ES-I3 (cell line): ENCODE measurements around the gene OSBP2.

Experiments used
- H3K36me3 ChIP-seq: 2 replicates; pipeline ENCODE4 v1.6.1; 2013; ENCODE audit warnings: mild to moderate bottlenecking, low read length, control low read depth, moderate library complexity; ENCODE audit not compliant: insufficient read depth
- H3K4me1 ChIP-seq: 2 replicates; pipeline ENCODE4 v1.6.1; 2013; ENCODE audit warnings: mild to moderate bottlenecking, control low read depth, low read length; ENCODE audit not compliant: insufficient read depth
- H3K9ac ChIP-seq: 2 replicates; pipeline ENCODE4 v1.6.1; 2013; ENCODE audit warnings: low read depth, mild to moderate bottlenecking, low read length, moderate library complexity
- H3K9me3 ChIP-seq: 2 replicates; pipeline ENCODE4 v1.6.1; 2013; ENCODE audit warnings: mild to moderate bottlenecking, low read length, moderate library complexity; ENCODE audit not compliant: control insufficient read depth, insufficient read depth

Gene OSBP2

GRCh38 chr22:30905696-30906341, 211.1 kb downstream of the OSBP2 start:
- Histone ChIP-seq H3K9ac (no peak overlapping the region), H3K36me3 (peaks cover 3% of the 10 kb centered on the region; the same call in 1 of the 2 replicates), H3K9me3 (no peaks in the 10 kb centered on the region)

GRCh38 chr22:30906411-30906810, 211.7 kb downstream of the OSBP2 start:
- Histone ChIP-seq H3K9ac (no peak overlapping the region), H3K4me1 (no peaks in the 10 kb centered on the region), H3K9me3 (no peaks in the 10 kb centered on the region), H3K36me3 (peaks cover 3% of the 10 kb centered on the region; the same call in 1 of the 2 replicates)

More at GRCh38 chr22:30905696-30906341, 211.1 kb downstream of the OSBP2 start:
- no peaks in the 10 kb centered on the region for H3K4me1 ChIP-seq

- no peak overlapping the region for H3K9ac ChIP-seq
- H3K36me3 ChIP-seq: peaks cover 3% of the 10 kb centered on the region; the same call in 1 of the 2 replicates
- no peaks in the 10 kb centered on the region for H3K9me3 ChIP-seq
- no peaks in the 10 kb centered on the region for H3K4me1 ChIP-seq
Observed at GRCh38 chr22:30906946-30907345, 212.3 kb downstream of the OSBP2 start.

- Histone ChIP-seq H3K9ac (no peak overlapping the region), H3K36me3 (peaks cover 3% of the 10 kb centered on the region; the same call in 1 of the 2 replicates), H3K9me3 (no peaks in the 10 kb centered on the region), H3K4me1 (no peaks in the 10 kb centered on the region)
Observed at GRCh38 chr22:30908051-30908461, 213.4 kb downstream of the OSBP2 start.

DNA sequence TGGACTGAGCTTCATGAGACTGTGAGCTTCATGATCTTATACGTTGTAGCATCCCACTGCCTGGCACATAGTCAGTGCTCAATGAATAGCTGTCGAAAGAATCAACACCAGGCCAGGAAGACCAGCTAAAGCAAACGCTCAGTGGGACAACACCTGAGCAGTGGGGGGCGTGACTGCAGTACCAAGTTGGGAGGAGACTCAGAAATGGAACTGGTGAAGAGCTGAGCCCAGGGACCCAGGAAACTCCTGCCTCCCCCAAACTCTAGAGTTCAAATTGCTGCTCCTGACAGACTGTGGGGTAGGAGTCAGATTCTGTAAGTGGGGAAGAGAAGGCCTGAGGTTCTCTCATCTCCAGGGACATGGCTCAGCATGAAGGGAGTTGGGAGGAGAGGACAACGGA, 214.6 kb downstream of the OSBP2 start:
- H3K9me3 ChIP-seq: no peaks in the 10 kb centered on the region

DNA sequence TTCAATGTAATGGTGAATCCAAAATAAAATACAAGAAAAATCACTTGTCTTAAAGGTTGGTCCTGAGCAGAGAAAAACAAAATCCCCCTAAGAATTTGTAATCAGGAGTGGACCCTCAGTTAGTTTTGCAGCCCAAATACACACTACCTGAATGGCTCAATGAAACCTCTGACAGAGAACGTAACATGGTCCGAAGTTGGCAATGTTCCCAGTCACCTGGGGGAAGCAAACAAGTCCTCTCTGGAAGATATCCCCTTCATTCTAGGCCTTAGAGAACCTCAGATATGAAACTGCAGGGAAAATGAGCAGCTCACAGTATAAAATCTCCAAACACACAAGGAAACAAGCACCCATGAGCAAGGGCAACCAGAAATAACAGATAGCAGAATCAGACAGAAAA, 215.7 kb downstream of the OSBP2 start:
- Histone ChIP-seq H3K9ac (no peak overlapping the region), H3K9me3 (no peaks in the 10 kb centered on the region), H3K4me1 (no peaks in the 10 kb centered on the region), H3K36me3 (peaks cover 3% of the 10 kb centered on the region; the same call in 1 of the 2 replicates)

More for the DNA sequence above, 214.6 kb downstream of the OSBP2 start:
- peaks cover 3% of the 10 kb centered on the region; the same call in 1 of the 2 replicates for H3K36me3 ChIP-seq
- H3K4me1 ChIP-seq: no peaks in the 10 kb centered on the region
- H3K9ac ChIP-seq: no peak overlapping the region

DNA sequence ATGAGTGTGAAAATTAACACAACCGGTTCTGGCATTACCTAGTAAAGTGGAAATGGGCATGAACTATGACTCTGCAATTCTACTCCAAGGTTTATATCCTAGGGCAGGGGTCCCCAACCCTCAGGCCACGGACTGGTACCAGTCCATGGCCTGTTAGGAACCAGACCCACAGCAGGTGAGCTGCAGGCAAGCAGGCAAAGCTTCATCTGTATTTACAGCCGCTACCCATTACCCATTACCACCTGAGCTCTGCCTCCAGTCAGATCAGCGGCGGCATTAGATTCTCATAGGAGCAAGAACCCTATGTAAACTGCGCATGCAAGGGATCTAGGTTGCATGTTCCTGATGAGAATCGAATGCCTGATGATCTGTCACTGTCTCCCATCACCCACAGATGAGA, 224.1 kb downstream of the OSBP2 start:
- Histone ChIP-seq H3K9me3 (0 out of 2 replicates have a peak, but pooled peaks cover 4% of the 10 kb centered on the region), H3K9ac (no peak overlapping the region), H3K36me3 (no peaks in the 10 kb centered on the region), H3K4me1 (no peaks in the 10 kb centered on the region)

DNA sequence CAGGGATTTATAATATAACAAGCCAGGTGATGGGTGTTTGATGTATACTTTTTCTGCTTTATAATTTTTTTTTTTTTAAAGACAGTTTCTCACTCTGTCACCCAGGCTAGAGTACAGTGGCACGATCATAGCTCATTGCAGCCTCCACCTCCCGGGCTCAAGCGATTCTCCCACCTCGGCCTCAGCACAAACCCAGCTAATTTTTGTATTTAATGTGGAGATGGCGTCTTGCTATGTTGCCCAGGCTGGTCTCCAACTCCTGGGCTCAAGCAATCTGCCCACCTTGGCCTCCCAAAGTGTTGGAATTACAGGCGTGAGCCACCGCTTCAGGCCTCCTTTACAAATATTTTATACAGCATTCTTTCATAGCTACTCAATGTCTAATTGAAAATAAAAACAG, 225.3 kb downstream of the OSBP2 start:
- Histone ChIP-seq H3K9ac (no peak overlapping the region), H3K36me3 (peaks cover 5% of the 10 kb centered on the region; the same call in 1 of the 2 replicates), H3K9me3 (0 out of 2 replicates have a peak, but pooled peaks cover 4% of the 10 kb centered on the region), H3K4me1 (no peaks in the 10 kb centered on the region)

DNA sequence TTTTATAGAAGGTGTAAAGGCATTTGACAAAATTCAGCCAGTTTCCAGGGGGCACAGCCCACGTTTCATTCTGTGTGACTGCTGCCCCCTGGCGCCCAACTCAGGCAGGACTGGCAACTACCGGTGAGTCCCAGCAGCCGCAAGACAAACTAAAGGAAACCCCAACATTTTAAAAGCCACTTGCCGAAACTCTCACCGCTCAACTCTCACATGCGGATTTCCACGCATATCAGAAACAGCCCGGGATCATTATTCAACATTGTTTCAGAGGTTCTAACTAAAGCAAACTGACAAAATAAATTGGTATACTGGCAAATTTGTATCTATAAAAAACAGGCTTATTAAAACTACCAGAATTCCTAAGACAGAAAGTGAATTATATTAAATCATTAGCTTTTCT, 225.7 kb downstream of the OSBP2 start:
- H3K4me1 ChIP-seq: no peaks in the 10 kb centered on the region

DNA sequence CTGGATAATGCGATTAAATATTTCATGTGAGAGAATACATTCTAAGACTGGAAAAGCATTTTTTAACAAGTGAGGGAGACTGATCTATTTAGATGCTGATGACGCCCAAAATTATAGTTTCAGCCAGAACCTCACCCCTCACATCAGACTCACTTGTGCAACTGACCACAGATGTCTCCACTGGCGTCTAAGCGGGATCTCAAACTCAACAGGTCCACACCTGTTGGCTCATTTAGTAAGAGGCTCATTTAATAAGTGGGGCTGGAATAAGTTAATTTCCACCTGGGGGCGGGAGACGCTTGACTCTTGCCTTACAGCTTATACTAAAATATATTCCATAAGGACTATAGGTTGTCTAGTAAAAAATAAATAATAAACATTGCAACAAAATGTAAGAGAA, 226.4 kb downstream of the OSBP2 start:
- no peak overlapping the region for H3K9ac ChIP-seq
- 0 out of 2 replicates have a peak, but pooled peaks cover 4% of the 10 kb centered on the region for H3K9me3 ChIP-seq
- H3K4me1 ChIP-seq: no peaks in the 10 kb centered on the region
- H3K36me3 ChIP-seq: peaks cover 5% of the 10 kb centered on the region; the same call in 1 of the 2 replicates

More for the DNA sequence above, 225.7 kb downstream of the OSBP2 start:
- Histone ChIP-seq H3K9me3 (0 out of 2 replicates have a peak, but pooled peaks cover 4% of the 10 kb centered on the region), H3K36me3 (peaks cover 5% of the 10 kb centered on the region; the same call in 1 of the 2 replicates), H3K9ac (no peak overlapping the region)

DNA sequence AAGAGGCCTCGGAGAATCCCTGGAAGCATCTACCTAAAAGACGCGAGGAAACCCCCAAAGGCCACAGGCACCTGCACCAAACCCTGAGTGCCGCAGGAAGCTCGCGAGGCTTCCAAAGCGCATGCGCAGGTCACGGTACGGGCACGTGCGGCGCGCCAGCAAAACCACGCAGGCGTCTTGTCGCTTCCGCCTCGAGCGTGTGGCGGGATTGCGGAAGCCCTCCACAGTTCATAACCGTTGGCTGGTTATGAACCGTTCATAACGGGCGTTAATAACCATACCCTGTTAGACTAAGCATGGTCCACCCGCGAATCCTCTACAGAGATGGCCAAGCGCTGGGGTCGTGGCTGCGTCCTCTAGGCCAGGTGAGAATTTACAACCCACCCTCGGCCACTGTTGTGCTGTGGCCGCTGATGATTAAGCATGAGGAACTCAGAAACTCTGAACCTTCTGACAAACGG, 227.5 kb downstream of the OSBP2 start:
- Histone ChIP-seq H3K4me1 (no peaks in the 10 kb centered on the region), H3K9me3 (no peaks in the 10 kb centered on the region), H3K9ac (no peak overlapping the region)

GRCh38 chr22:30923168-30923900, 228.7 kb downstream of the OSBP2 start:
- no peak overlapping the region for H3K9ac ChIP-seq
- no peaks in the 10 kb centered on the region for H3K4me1 ChIP-seq
- peaks cover 5% of the 10 kb centered on the region for H3K36me3 ChIP-seq
- H3K9me3 ChIP-seq: no peaks in the 10 kb centered on the region

More for the DNA sequence above, 227.5 kb downstream of the OSBP2 start:
- peaks cover 5% of the 10 kb centered on the region; the same call in 1 of the 2 replicates for H3K36me3 ChIP-seq

GRCh38 chr22:30925667-30926066, 231.0 kb downstream of the OSBP2 start:
- H3K9ac ChIP-seq: no peak overlapping the region
- H3K9me3 ChIP-seq: no peaks in the 10 kb centered on the region
- H3K36me3 ChIP-seq: peaks cover 8% of the 10 kb centered on the region
- no peaks in the 10 kb centered on the region for H3K4me1 ChIP-seq

GRCh38 chr22:30926706-30927105, 232.0 kb downstream of the OSBP2 start:
- Histone ChIP-seq H3K36me3 (peaks cover 15% of the 10 kb centered on the region), H3K4me1 (no peaks in the 10 kb centered on the region), H3K9ac (no peak overlapping the region), H3K9me3 (no peaks in the 10 kb centered on the region)
